NCI-H748 (cell line): ENCODE measurements around the gene ABCB9.

Experiments used
- DNase-seq: peaks from one replicate; lab custom pipeline; 2025; ENCODE audit not compliant: unreplicated experiment; lab: John Stamatoyannopoulos, UW

Gene ABCB9

DNA sequence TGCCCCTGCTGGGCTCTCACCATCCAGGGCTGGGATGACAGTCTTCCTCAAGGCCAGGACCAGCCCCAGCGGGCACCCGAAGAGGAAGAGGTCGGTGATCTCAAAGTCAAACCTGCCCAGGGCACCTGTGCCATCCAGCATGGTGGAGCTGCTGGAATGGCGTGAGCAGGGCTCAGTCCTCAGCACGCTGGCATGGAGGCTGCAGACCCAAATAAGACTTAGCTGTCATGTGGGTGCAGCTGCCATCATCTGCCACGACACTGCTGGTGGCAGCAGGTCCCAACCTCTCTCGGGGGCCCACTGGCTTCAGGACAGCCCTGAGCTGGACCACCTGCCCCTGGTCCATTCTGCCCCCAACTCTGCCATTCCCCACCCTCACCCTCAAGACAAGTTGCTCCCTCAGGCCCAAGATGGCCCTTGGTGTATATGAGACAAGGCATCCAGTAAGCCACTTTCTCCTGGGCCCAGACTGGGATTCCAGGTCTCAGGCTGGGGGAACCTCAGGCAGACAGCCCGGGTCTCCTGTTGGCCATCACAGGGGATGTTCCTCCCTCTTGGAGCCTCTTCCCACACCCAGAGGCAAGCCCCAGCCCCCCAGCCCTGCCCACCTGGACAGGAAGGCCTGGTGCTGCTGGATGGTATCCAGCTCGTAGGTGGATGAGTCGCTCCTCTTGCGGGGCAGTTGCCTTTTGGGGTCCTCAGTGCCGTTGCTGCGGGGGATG is 28.7 kb upstream of the ABCB9 start:
- no peak for DNase-seq

DNA sequence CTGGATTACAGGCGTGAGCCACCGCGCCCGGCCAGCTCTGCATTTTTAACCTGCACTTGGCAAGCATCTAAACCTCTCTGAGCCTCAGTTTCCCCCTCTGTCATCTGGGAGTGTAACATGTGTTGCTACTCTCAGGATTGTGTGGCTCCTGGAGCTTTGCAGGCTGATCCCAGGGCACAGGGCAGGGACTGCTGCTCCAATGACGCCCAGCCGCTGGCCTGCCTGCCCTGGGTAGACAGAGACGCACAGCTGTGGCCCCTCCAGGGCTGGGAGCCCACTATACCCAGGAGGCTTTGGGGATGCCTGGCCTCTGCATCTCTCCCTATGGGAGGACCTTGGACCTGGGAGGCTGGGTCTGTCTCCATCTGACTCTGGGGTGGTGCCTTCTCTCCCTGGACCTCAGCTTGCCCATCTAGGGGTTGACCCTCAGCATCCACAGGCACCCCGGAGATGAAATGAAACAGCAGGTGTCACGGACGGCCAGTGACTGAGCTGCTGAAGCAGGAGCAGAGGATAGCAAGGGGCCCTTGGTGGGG is 27.9 kb upstream of the ABCB9 start:
- no peak for DNase-seq

DNA sequence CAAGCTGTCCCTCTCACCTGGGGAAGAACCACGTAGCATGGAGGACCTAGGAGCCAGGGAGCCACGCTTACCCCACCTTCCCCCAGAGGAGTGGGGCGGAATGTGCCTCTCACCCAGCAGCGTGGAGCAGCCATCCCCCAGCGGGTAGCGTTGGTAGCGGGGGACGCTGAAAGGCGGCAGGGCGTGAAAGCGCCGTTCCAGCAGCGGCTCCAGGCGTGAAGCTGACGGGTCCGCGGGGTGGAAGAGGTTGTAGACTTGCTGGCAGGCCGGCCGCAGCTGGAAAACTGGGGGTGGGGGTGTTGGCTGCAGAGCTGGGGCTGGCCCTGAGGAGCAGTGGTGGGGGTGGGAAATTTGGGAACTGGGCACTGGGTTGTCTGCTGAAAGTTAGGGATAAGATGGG is 26.1 kb upstream of the ABCB9 start:
- no peak for DNase-seq

DNA sequence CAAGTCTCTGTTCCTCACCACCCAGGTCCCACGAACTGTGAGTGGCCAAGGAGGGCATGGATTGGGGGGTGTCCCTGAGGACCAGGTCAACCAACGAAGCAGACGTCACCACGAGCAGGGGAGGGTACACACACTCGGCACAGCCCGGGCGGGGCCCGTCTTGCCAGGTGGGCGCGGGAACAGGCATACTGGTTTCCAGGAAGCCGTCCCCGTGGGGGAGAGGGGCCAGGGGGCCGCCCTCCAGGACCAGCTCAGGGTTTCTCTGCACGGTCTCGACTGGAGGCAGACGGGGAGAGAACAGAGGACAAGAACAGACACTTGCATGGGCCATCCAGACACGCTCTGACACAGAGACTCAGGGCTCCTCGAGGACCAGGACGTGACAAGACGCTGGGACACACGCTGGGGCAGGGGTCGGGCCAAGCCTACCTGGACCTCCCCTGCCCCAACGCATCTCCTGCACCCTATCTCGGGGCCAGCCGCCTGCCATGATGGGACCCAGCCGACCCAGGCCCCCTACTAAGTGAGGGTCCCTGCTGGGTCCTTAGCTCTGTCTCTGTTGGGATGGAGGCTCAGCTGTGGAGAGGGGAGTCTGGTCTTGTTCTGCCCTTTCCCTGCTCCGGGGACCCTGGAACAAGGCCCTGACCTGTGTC is 25.5 kb upstream of the ABCB9 start:
- no peak for DNase-seq

DNA sequence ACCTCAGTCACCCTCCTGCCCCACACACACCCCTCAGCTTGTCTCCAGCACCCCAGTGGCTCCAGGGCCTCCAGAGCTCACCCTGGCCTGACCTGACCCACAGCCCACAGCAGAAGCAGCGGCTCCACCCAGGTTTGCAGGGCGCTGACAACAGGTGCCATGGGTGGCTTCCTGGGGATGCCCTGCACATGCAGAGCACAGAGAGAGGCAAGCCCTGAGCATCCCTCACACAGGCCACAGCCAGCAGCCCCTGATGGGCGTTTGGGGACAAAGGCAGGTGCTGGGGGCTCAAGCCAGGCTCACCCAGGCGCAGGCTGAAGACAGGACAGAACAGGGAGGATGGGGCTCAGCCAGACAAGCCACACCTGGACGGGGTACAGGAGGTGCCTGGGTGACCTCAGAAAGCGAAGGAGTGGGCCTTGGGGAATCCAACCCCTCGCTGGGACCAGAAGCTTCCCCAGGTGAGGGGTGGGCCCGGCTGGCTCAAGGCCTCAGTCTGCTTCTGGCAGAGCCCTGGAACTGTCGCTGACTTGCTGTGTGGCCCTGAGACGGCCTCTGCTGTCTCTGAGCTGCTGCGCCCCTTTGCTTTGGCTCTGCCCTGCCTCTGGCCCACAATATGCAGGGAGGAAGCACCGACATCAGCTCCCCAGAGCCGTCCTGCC is 24.8 kb upstream of the ABCB9 start:
- DNase-seq = no peak

DNA sequence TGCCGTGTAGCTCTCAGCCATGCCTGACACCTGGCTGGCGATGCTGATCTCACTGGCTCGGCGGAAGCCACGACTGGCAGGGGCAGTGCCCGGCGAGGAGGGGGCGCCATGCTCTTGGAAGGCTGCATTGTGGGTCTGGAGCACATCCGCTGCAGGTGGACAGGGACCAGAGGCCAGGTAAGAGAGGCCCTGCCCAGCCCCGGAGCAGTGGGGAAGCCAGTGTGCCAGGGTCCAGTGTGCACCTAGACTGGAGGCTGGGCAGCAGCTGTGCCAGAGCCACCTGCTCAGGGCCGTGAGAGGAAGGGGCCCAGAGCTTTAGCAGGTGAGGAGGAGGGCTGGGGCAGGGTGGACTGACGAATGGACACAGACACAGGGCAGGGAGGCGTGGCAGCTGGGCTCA is 24.3 kb upstream of the ABCB9 start:
- DNase-seq = no peak

DNA sequence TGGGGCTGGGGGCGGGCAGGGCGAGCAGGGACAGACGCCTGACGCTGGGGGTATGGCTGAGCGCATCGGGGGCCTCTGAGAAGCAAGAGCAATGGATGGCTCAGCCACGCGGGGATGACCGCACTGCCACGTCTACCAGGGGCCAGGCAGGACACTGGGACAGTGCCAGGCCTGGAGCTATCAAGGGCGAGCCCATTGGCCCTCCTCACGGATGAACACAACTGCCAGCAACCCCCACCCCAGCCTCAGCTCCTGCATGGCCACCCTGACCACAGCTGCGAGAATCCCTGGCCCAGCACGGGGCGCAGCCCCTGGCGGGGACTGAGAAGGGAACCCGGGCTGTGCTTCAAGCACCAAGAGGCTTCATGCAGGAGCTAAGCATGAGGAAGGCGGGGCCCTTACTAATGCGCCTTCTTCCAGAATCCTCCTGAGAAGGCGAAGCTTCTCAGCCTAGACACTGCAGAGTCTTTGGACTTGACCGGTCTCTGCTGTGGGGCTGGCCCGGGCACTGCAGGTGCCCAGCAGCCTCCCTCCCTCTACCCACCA is 23.7 kb upstream of the ABCB9 start:
- DNase-seq = no peak

DNA sequence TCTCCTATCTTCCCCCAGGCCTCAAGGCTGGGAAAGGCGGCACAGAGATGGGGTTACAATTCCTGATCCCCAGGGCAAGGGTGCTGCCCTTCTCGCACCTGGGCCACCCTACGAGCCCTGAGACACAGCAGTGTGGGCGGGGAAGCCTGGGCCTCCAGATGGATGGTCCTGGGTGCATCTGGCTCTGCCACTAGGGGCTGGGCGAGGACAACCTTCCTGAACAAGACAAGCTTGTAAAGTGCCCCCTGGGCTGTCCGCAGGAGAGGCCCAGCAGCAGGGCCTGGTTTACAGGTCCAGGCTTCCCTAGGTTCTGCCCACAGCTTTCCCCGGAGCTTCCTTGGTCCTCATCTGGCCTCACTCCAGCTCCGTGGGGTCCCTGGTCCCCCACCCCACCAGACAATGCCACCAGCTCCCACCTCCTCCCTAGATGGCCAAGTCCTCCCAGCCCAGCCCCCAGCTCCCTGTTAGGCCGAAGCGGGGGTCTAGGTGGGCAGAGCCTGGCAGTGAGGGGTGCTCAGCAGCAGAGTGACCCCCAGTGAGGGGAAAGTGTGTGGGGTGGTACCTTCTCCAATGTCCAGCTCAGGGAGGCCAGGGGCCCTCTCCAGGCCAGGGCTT is 23.1 kb upstream of the ABCB9 start:
- no peak for DNase-seq

DNA sequence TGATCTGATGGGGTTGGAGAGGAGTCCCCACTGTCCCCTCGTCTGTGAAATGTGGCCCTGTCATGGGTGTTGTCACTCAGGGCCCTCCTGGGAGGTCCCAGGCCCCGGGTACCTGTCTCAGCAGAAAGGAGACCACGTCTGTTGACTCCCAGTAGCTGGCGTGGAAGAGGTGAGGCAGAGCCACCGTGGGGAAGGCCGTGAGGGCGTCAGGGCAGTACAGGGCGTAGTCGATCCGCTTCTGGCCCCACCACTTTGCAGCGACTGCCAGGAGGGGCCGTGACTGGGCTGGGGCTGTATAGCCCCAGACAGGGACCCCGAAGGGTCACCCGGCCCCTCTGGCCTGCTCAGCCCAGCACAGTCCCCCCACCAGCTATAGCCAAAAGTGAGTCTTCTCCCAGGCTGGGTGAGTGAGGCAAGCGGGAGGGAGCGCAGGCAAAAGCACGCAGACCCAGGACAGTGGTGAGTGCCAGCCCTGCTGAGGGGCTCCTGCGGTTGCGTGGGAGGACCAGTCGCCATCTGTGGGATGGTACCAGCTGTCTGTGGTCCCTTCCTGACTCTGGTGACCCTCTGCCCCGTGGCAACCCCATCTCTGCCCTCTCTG is 22.4 kb upstream of the ABCB9 start:
- no peak for DNase-seq

DNA sequence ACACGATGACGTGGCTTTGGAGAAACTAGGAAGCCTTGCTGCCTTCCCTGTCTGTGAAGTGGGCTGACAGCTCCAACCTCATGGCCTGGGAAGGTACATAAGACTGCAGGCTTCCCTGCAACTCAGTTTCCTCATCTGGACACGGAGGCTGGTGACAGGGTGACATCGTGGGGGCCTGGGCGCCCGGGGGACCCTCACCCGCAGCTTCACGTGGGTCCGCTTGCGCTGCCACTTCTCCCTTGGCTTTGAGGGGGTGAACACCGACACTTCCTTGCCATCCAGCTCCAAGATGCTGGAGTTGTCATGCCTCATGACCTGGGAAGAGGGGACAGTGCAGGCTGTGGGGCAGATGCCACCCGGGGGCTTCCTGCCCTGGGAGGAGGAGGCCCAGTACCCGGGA is 21.8 kb upstream of the ABCB9 start:
- no peak for DNase-seq

DNA sequence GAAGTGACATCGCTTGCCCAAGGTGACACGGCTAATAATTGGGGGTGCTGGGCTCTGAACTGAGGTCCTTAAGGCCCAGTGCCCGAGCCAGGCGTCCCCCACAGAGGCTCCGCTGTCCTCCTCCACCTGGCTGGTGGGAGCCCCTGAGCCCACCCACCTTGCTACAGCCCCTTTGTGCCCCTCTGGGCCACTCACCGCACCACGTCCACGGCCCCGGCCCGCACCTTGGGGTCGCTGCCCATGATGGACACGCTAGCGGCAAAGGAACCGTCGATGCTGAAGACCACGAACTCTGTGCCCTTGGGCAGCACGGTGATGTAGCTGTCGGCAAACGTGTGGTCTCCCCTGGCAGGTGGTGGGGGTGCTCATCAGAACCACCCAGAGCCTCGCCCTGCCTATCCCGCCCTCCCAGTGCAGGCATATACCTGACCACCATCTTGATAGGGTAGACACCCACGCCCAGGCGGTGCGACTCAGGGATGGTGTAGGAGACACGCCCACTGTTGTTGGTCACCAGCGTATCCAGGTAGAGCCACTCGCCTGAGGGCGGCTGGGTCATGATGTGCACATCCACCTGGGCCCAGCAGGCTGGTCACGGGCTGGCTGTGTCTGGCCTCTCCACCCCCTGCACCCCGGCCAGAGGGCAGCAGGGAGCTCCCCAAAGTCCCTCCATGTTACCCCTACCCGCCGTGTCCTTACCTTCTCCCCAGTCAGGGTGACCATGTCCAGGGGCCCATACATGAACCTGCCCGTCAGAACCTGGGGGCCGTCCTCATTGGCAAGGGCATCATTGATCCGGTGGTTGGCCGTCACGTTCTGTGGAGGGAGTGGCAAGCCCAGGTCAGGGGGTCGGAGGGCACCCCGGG is 21.1 kb upstream of the ABCB9 start:
- DNase-seq = no peak

DNA sequence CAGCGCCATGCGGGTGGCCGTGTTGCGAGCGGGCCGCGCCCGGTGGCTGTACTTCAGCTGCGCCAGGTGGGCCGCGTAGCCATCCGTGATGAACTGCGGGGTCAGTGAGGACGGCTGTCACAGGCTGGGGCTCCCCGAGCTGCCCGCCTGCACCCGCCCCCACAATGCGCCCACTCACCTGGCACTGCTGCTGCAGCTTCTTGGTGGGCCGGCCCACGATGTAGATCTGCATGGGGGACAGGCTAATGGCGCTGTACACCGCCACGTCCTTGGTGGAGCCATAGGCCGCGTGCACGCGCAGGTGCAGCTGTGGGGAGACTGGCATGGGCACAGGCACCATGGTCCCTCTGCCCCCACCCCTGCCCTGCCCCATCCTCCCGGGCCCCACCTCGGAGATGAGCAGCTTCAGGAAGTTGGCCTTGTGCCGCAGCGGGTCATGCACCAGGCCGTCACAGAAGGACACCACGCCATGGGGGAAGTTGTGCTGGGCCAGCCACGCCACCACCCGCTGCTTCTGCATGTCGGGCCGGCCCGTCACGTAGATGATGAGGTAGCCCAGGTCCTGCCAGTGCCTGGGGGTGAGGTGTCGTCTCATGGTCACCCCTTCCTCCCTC is 20.1 kb upstream of the ABCB9 start:
- DNase-seq = no peak

DNA sequence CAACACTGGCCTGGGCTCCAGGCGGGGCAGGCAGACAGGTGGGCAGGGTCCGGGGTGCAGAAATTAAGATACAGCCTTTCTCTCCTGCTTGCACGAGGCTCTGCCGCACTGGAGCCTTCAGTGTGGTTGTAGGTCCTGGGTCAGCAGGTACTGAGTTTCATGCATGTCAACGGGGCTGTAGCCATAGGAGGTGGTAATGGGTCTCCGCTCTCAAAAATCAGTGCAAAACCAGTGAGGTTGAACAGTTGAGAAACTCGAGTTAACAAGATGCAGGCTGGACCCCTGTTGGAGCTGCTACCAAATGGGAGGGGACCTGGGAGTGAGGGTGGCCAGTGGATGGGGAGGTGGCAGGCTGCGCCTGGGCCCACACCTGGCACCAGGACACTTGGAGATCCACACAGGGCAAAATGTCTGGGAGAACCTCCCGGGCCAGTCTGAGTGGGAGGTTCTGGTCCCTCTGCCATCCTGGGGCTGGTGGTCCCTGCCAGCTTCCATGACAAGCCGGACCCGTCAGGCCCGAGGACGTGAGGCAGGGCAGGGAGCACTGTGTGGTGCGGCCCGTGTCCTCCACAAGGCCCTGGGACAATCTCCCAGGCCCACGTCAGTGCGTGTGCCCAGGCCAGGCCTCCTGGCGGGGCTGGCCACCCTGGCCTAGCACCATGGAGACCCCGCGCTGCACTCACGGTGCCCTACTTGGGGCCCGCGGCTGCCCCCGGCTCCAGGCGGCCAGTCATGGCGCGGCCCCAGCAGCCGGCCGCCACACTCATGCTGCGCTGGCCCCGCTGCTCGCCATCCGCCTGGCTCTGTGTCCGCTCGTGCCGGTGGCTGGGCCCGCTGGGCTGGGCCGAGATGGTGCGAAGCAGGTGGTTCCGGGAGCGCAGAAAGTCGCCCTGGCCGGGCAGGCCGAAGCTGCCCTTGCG is 19.3 kb upstream of the ABCB9 start:
- DNase-seq = no peak

DNA sequence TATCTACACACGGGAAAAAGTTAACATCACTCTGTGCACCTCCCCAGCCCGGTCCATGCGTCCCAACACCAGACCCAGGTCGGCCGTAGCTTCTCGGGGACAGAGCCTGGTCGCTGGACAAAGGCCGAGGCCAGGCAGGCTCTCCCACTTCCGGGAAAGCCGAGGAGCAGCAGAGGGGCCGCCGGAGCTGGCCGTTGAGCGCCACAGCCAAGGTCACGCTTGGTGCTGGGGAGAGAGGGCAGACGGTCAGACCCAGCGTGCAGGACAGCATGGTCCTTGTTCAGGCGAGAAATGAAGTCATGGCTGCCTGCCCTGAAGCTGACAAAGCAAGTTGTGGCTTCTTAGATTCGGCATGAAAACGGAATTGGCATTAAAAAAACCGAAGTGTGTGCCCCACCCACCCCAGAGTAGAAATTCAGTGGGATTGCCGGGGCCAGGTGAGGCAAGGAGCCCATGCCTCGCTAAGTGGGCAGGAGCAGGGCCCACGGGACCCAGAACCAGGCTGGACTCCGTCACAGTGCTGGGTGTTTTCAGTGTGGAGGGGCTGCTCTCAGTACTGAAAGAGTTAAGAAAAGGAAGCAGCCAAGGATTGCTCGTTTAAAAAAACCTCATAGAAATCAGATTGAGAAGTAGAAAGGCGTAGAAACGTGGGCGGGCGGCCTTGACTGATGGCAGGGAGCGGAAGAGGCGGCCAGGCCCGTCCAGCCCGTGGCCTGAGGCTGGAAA is 18.5 kb upstream of the ABCB9 start:
- no peak for DNase-seq

DNA sequence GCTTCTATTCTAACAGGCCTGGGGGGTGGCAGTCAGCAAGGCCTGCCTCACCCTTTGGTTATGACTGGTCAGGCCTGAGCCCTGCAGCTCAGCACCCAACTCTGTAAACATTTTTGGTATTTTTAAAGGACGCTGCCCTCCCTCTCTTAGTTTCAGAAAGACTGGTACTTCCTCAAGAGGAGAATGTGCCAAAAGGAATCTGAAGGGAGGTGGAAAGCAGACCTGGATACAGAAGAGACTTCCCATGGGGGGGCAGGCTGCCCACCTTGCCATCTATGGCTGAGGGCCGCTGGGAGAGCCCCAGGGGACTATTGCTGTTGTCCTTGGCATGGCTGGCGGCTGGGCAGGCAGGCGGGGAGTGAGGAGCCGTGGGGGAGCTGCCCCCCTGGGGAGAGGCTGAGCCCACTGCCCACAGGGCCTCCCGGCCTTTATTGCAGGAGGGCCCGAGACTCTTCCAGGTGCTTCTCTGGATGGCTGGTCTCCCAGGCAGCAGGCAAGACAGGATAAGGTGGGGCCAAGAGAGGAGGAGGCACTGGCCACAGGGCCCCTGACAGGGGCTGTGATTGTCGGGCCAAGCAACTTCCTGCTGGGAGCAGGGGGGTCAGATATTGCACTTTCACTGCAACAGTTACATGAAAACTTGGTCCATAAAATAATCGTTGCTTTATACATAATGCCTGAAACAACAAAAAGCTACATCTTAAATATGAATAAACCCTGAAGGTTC is 17.7 kb upstream of the ABCB9 start:
- DNase-seq = no peak

DNA sequence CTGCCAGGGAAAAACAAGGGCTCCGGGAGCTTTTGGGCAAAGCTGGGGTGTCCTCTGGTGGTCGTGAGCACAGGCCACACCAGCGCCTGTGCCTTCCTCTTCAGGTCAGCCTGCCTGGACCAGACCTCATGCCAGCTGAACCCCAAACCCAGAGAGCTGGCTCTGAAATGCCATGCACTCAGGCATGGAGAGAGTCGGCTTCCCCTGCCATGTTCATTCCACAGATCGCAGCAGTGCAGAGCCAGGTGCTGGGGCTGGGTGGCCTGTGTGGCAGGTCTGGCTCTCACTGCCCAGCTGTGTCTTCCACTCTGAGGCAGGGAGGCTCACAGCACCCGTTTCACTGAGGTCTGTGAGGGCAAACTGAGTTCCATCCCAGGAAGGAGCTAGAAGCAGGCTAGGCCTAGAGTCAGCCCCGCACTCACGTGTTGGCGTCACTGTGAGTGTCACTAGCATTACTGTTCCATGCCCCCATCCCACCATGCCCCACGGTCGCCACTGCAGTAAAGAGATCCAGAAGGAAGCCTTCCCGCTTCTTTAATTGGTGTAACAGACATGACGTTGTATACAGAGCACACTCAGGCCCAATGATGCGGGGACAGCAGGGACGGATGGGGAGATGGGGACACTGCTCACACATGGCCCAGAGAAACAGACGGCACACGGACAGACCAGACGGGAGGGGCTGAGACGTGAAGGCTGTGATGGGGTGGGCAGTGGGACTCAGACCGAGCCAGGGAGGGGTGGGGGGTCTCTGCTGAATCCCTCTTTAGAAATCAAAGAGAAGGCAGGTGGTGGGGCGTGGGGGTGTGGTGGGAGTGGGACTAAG is 16.9 kb upstream of the ABCB9 start:
- DNase-seq = no peak

DNA sequence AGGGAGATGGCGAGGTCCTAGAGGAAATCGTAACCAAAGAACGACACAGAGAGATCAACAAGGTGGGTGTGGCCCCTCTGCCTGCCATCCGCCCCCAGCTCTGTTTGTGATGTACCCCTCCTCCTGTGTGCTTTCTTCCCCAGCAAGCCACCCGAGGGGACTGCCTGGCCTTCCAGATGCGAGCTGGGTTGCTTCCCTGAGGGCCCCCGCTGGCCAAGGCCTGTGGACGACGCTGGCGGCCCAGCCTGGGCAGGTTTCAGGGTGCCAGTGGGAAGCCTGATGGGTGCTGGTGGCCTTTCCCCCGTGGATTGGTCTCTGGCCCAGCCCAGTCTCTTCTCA is 16.2 kb upstream of the ABCB9 start:
- DNase-seq = no peak
